Measurements from ENCODE around the gene ZBTB42. TPM values are rescaled to one million over a fixed set of nuclear protein-coding genes. Genes with fewer than 3 reads are reported as not detected.

Gene ZBTB42
- total and polyA plus RNA-seq, 12 donors: 1.8 to 9.2 (median 5.9) TPM

- WGBS, 2 donors: 3 to 5% methylated on average over 34 to 83 of the region's 83 CpGs
- peak; percentile 72 to 91 (median 84) for ATAC-seq
- Histone ChIP-seq H3K4me1 (peaks cover 17 to 71% (median 52%) of the 10 kb centered on the region in 9 donors), H3K27me3 (no peaks in the 10 kb centered on the region), H3K36me3 (no peaks in the 10 kb centered on the region), H3K9me3 (no peaks in the 10 kb centered on the region), H3K4me3 (peak overlapping the region in 9 of 10 donors; percentile 61 to 99 (median 76)), H3K27ac (peak overlapping the region; percentile 84 to 99 (median 96))
- peak; percentile 90 for DNase-seq
- TF ChIP-seq CTCF (IDR thresholded peaks at IDR 0.05): peak; percentile 12 to 72 (median 54)
- intact Hi-C loops (cut with DNase I): no loop called here
Measured at GRCh38 chr14:104800015-104800770, 708 bp upstream of the ZBTB42 start.

GRCh38 chr14:104801520-104802393 lies 856 bp downstream of the ZBTB42 start:
- no peaks in the 10 kb centered on the region for H3K9me3 ChIP-seq
- H3K4me1 ChIP-seq: peaks cover 14 to 70% (median 51%) of the 10 kb centered on the region in 9 donors
- no peak for TF ChIP-seq CTCF (IDR thresholded peaks at IDR 0.05)
- no peaks in the 10 kb centered on the region for H3K27me3 ChIP-seq
- H3K27ac ChIP-seq: peak overlapping the region in 8 of 10 donors; percentile 69 to 99 (median 90)
- H3K36me3 ChIP-seq: no peaks in the 10 kb centered on the region
- peak overlapping the region; percentile 58 to 99 (median 78) for H3K4me3 ChIP-seq
- WGBS, 2 donors: 78 to 81% methylated on average over 43 to 45 of the region's 45 CpGs
- no peak for DNase-seq
- ATAC-seq: no peak
- intact Hi-C loops (cut with DNase I): no loop called here

- no peak for DNase-seq
- ATAC-seq: no peak
- H3K36me3 ChIP-seq: no peaks in the 10 kb centered on the region
- H3K9me3 ChIP-seq: no peaks in the 10 kb centered on the region
- H3K27ac ChIP-seq: no peak overlapping the region
- H3K27me3 ChIP-seq: no peaks in the 10 kb centered on the region
- 94 to 97% methylated on average over 19 to 20 of the region's 20 CpGs for WGBS, 2 donors
- H3K4me3 ChIP-seq: no peak overlapping the region
- H3K4me1 ChIP-seq: peaks cover 14 to 62% (median 42%) of the 10 kb centered on the region in 9 donors
- intact Hi-C loops (cut with DNase I): no loop called here
- TF ChIP-seq CTCF (IDR thresholded peaks at IDR 0.05): no peak
Measured at GRCh38 chr14:104802394-104803184, 1.7 kb downstream of the ZBTB42 start.

All from heart right ventricle (tissue), 16 donors.